WERI-Rb-1 (cell line): ENCODE results near the gene B4GALT2.

Source experiments
- DNase-seq: peaks from one replicate; pipeline ENCODE4 v3.0.0-alpha.2; 2020
- H3K27ac ChIP-seq: fragments of 250-450 bp; sonication (Bioruptor Pico); 2 replicates; pipeline ENCODE4 v1.5.1; 2020; ENCODE audit warnings: mild to moderate bottlenecking, moderate library complexity
- H3K27me3 ChIP-seq: fragments of 250-450 bp; sonication (Bioruptor Pico); 2 replicates; pipeline ENCODE4 v1.5.1; 2021; ENCODE audit warnings: mild to moderate bottlenecking, low read depth, moderate library complexity; ENCODE audit not compliant: insufficient read depth, severe bottlenecking
- H3K36me3 ChIP-seq: fragments of 250-450 bp; sonication (Bioruptor Pico); 2 replicates; pipeline ENCODE4 v1.5.1; 2020; ENCODE audit warnings: mild to moderate bottlenecking, moderate library complexity
- H3K4me3 ChIP-seq: 2 replicates; pipeline ENCODE4 v1.5.1; 2011; ENCODE audit warnings: low read depth, mild to moderate bottlenecking, control low read depth, low read length
- H3K9me3 ChIP-seq: fragments of 250-450 bp; sonication (Bioruptor Pico); 2 replicates; pipeline ENCODE4 v1.5.1; 2021; ENCODE audit warnings: mild to moderate bottlenecking, moderate library complexity; ENCODE audit not compliant: severe bottlenecking
- CTCF ChIP-seq: IDR thresholded peaks from 2 replicates; pipeline ENCODE4 v1.5.1; 2011; ENCODE audit warnings: low read depth, mild to moderate bottlenecking, control low read depth, inconsistent platforms, low read length

The B4GALT2 gene

GRCh38 chr1:43978551-43979260 lies at the start of gene B4GALT2:
Gene B4GALT2, plus strand, starts transcription at chr1:43979210. Its CDS starts 1,951 bp downstream, at chr1:43981161.
- DNase-seq, result peak; percentile 50
- no peaks in the 10 kb centered on the region for H3K9me3 ChIP-seq
- H3K36me3 ChIP-seq, result peaks cover 55% of the 10 kb centered on the region
- H3K27me3 ChIP-seq, result no peaks in the 10 kb centered on the region
- peak within 1 kb of the TSS; percentile 77 for H3K27ac ChIP-seq
- H3K4me3 ChIP-seq, result peak within 1 kb of the TSS; percentile 74
- no peak for TF ChIP-seq CTCF

GRCh38 chr1:43930168-43930948 lies 48.7 kb upstream of the B4GALT2 start:
- H3K4me3 ChIP-seq, result no peak overlapping the region
- no peaks in the 10 kb centered on the region for H3K9me3 ChIP-seq
- no peak overlapping the region for H3K27ac ChIP-seq
- no peaks in the 10 kb centered on the region for H3K27me3 ChIP-seq
- H3K36me3 ChIP-seq, result no peaks in the 10 kb centered on the region
- peak; percentile 43 for DNase-seq
- peak; percentile 76 for TF ChIP-seq CTCF

GRCh38 chr1:43930949-43931275 lies 48.1 kb upstream of the B4GALT2 start:
- TF ChIP-seq CTCF, result no peak
- DNase-seq, result no peak
- Histone ChIP-seq H3K4me3 (no peak overlapping the region), H3K36me3 (no peaks in the 10 kb centered on the region), H3K27ac (no peak overlapping the region), H3K27me3 (no peaks in the 10 kb centered on the region), H3K9me3 (no peaks in the 10 kb centered on the region)

- H3K36me3 ChIP-seq, result no peaks in the 10 kb centered on the region
- no peaks in the 10 kb centered on the region for H3K27me3 ChIP-seq
- no peak for TF ChIP-seq CTCF
- no peak overlapping the region for H3K27ac ChIP-seq
- DNase-seq, result no peak
- no peaks in the 10 kb centered on the region for H3K9me3 ChIP-seq
- H3K4me3 ChIP-seq, result no peak overlapping the region
Observed at GRCh38 chr1:43931711-43932660, 47.0 kb upstream of the B4GALT2 start.

- Histone ChIP-seq H3K4me3 (no peak overlapping the region), H3K27ac (no peak overlapping the region), H3K9me3 (no peaks in the 10 kb centered on the region), H3K36me3 (no peaks in the 10 kb centered on the region), H3K27me3 (no peaks in the 10 kb centered on the region)
- DNase-seq, result no peak
- no peak for TF ChIP-seq CTCF
Observed at GRCh38 chr1:43932786-43933385, 46.1 kb upstream of the B4GALT2 start.
